SK-N-SH (cell line): Measurements from ENCODE around the gene BCAR3. TPM values are rescaled to one million over a fixed set of nuclear protein-coding genes. Genes with fewer than 3 reads are reported as not detected.

Experiments
- CTCF ChIA-PET: fragments of 300-600, 350-600 bp; formaldehyde crosslinking; extraction: SDS; loops from one replicate; lab custom pipeline; 2021; lab: Yijun Ruan, JAX
- POLR2A ChIA-PET: fragments of 350-600 bp; sonication (Branson Sonifier 250); formaldehyde crosslinking; extraction: SDS; loops from one replicate; lab custom pipeline; 2020; ENCODE audit warnings: antibody characterized with exemption, inconsistent platforms; lab: Yijun Ruan, JAX
- DNase-seq: peaks from one replicate; pipeline ENCODE4 v3.0.0; 2012
- H2AFZ ChIP-seq: fragments of 200-600 bp; sonication (generic); 2 replicates; pipeline ENCODE4 v1.8.1; 2016; ENCODE audit warnings: antibody characterized with exemption, mild to moderate bottlenecking, low read depth
- H3F3A ChIP-seq: fragments of 200-600 bp; sonication (generic); replicated peaks from 2 replicates; pipeline ENCODE3; 2016; ENCODE audit warnings: antibody characterized with exemption, mild to moderate bottlenecking; ENCODE audit not compliant: insufficient read depth
- H3K27ac ChIP-seq, 2 experiments: fragments of 200-500 bp in 1 of 2; fragments of 200-600 bp in 1 of 2; sonication (Bioruptor generic) in 1 of 2; sonication (generic), shearing (Covaris generic) in 1 of 2; 2 replicates each; pipeline versions ENCODE4 v1.5.1 to v1.6.1; 2014 to 2016; ENCODE audit warnings: low read depth in 2 of 2, inconsistent platforms in 1 of 2, low read length in 1 of 2, mild to moderate bottlenecking in 1 of 2, mixed read lengths in 1 of 2
- H3K27me3 ChIP-seq: fragments of 200-600 bp; sonication (generic), shearing (Covaris generic); 2 replicates; pipeline ENCODE4 v1.6.1; 2016; ENCODE audit warnings: mixed run types; ENCODE audit not compliant: insufficient read depth
- H3K36me3 ChIP-seq, 2 experiments: fragments of 200-500 bp in 1 of 2; fragments of 200-600 bp in 1 of 2; sonication (Bioruptor generic) in 1 of 2; sonication (generic) in 1 of 2; replicated peaks in 1 of 2; 2 replicates each; pipeline versions ENCODE3 to v1.5.1; 2014 to 2016; ENCODE audit warnings: low read length in 1 of 2, mild to moderate bottlenecking in 1 of 2; ENCODE audit not compliant: insufficient read depth in 2 of 2, control insufficient read depth in 1 of 2
- H3K4me1 ChIP-seq, 2 experiments: fragments of 200-500 bp in 1 of 2; fragments of 200-600 bp in 1 of 2; sonication (Bioruptor generic) in 1 of 2; sonication (generic), shearing (Covaris generic) in 1 of 2; 2 replicates each; pipeline versions ENCODE4 v1.5.1 to v1.6.1; 2014 to 2016; ENCODE audit warnings: low read depth in 1 of 2, low read length in 1 of 2, mixed run types in 1 of 2; ENCODE audit not compliant: insufficient read depth in 2 of 2, control insufficient read depth in 1 of 2
- H3K4me2 ChIP-seq: fragments of 200-600 bp; sonication (generic), shearing (Covaris generic); 2 replicates; pipeline ENCODE4 v1.6.1; 2017; ENCODE audit warnings: mixed run types
- H3K4me3 ChIP-seq, 2 experiments: fragments of 200-500 bp in 1 of 2; fragments of 200-600 bp in 1 of 2; sonication (Bioruptor generic) in 1 of 2; sonication (generic), shearing (Covaris generic) in 1 of 2; 2 replicates each; pipeline versions ENCODE4 v1.5.1 to v1.8.1; 2014 to 2016; ENCODE audit warnings: low read depth in 2 of 2, inconsistent platforms in 1 of 2, low read length in 1 of 2, mild to moderate bottlenecking in 1 of 2, mixed read lengths in 1 of 2, moderate library complexity in 1 of 2
- H3K79me2 ChIP-seq: fragments of 200-600 bp; sonication (generic); 2 replicates; pipeline ENCODE4 v1.8.1; 2017; ENCODE audit warnings: mild to moderate bottlenecking; ENCODE audit not compliant: insufficient read depth
- H3K9ac ChIP-seq: fragments of 200-600 bp; sonication (generic); 2 replicates; pipeline ENCODE4 v1.6.1; 2017; ENCODE audit warnings: mixed run types
- H3K9me2 ChIP-seq: fragments of 200-600 bp; sonication (generic); 2 replicates; pipeline ENCODE4 v1.6.1; 2017; ENCODE audit warnings: mixed run types
- H3K9me3 ChIP-seq: fragments of 200-600 bp; sonication (generic); 2 replicates; pipeline ENCODE4 v1.6.1; 2017; ENCODE audit warnings: mixed run types, mild to moderate bottlenecking, moderate library complexity
- H4K20me1 ChIP-seq: fragments of 200-600 bp; sonication (generic); 2 replicates; pipeline ENCODE4 v1.6.1; 2017; ENCODE audit warnings: mild to moderate bottlenecking, mixed run types; ENCODE audit not compliant: insufficient read depth
- ELF1 ChIP-seq: IDR thresholded peaks from 2 replicates; pipeline ENCODE4 v1.4.0; 2012
- EP300 ChIP-seq, 2 experiments: IDR thresholded peaks; 2 replicates each; pipeline versions ENCODE4 v1.4.0 to v1.6.1; 2012; ENCODE audit warnings: borderline replicate concordance in 1 of 2, low read depth in 1 of 2, low read length in 1 of 2
- EZH2phosphoT487 ChIP-seq: fragments of 200-600 bp; sonication (generic); IDR thresholded peaks from 2 replicates; pipeline ENCODE4 v1.6.1; 2017; ENCODE audit warnings: low read depth, mixed run types, mild to moderate bottlenecking, antibody characterized with exemption, moderate library complexity, borderline replicate concordance
- FOXJ3 ChIP-seq: sonication (generic); formaldehyde crosslinking; IDR thresholded peaks from 2 replicates; pipeline ENCODE4 v1.5.1; 2020; ENCODE audit warnings: mild to moderate bottlenecking, missing genetic modification reagents
- MXI1 ChIP-seq: IDR thresholded peaks from 2 replicates; pipeline ENCODE4 v1.6.1; 2012; ENCODE audit warnings: mild to moderate bottlenecking, low read depth, low read length, improper control_type of control experiment
- RFX5 ChIP-seq: IDR thresholded peaks from 2 replicates; pipeline ENCODE4 v1.6.1; 2012; ENCODE audit warnings: mild to moderate bottlenecking, improper control_type of control experiment, low read length
- TCF12 ChIP-seq: IDR thresholded peaks from 2 replicates; pipeline ENCODE4 v1.4.0; 2012
- WGBS: methylation state at CpG from one replicate; pipeline ENCODE4 v1.1.6; 2017; ENCODE audit warnings: low lambda C conversion rate; 5-methylcytosine and 5-hydroxymethylcytosine counted together
- polyA plus RNA-seq, 3 experiments: library from polyadenylated mRNA; depleted of rRNA; stranded (reverse); fragments of >200 nt; gene quantifications; 2 replicates each; pipeline ENCODE4 v1.2.3, GENCODE V29; 2012
- TF ChIP-seq, protein P1 (sequence below): IDR thresholded peaks from 2 replicates; pipeline ENCODE4; 2012
- TF ChIP-seq, protein P2 (sequence below): IDR thresholded peaks from 2 replicates; pipeline ENCODE4 v1.6.1; 2012; ENCODE audit warnings: mild to moderate bottlenecking, low read depth, low read length, moderate library complexity

The BCAR3 gene
- polyA plus RNA-seq, 1 of the 3 experiments (the other 2 are of a cell fraction): 58.4 TPM

- WGBS: 100% methylated on average over 1 of the region's 1 CpG
- Histone ChIP-seq H3K4me1 (peaks cover 25 to 76% of the 10 kb centered on the region in 2 experiments), H3F3A (peaks cover 12% of the 10 kb centered on the region), H3K4me3 (no peak overlapping the region), H2AFZ (no peak overlapping the region), H3K9me3 (no peaks in the 10 kb centered on the region), H3K9ac (no peak overlapping the region), H3K79me2 (peaks cover 100% of the 10 kb centered on the region), H3K4me2 (no peak overlapping the region), H4K20me1 (peaks cover 97% of the 10 kb centered on the region), H3K27me3 (no peaks in the 10 kb centered on the region), H3K27ac (peak overlapping the region in 1 of 2 experiments; percentile 66; a peak in 2 of 4 replicates), H3K9me2 (no peaks in the 10 kb centered on the region), H3K36me3 (peaks cover 20 to 23% of the 10 kb centered on the region in 2 experiments)
- CTCF ChIA-PET: interaction anchor here (0.8 to 1.0 kb wide), 2 partner anchors 19 to 31 kb away, joined by 3 read pairs; no protein-coding TSS in a partner anchor
- POLR2A ChIA-PET: no interaction called here
- no peak for DNase-seq
- TF ChIP-seq, protein P1, sequence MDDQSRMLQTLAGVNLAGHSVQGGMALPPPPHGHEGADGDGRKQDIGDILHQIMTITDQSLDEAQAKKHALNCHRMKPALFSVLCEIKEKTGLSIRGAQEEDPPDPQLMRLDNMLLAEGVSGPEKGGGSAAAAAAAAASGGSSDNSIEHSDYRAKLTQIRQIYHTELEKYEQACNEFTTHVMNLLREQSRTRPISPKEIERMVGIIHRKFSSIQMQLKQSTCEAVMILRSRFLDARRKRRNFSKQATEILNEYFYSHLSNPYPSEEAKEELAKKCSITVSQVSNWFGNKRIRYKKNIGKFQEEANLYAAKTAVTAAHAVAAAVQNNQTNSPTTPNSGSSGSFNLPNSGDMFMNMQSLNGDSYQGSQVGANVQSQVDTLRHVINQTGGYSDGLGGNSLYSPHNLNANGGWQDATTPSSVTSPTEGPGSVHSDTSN: no peak
- TF ChIP-seq RFX5 (no peak), MXI1 (no peak), TCF12 (no peak)
Observed at GRCh38 chr1:93594603-93594880, 87.1 kb downstream of the BCAR3 start.

GRCh38 chr1:93593854-93594602, 87.6 kb downstream of the BCAR3 start:
- Histone ChIP-seq H3K4me1 (peaks cover 26 to 71% of the 10 kb centered on the region in 2 experiments), H3K9ac (no peak overlapping the region), H2AFZ (no peak overlapping the region), H3F3A (peaks cover 16% of the 10 kb centered on the region), H3K4me2 (no peak overlapping the region), H3K4me3 (no peak overlapping the region), H3K9me2 (no peaks in the 10 kb centered on the region), H3K27me3 (no peaks in the 10 kb centered on the region), H4K20me1 (peaks cover 97% of the 10 kb centered on the region), H3K36me3 (peaks cover 25 to 28% of the 10 kb centered on the region in 2 experiments), H3K27ac (peak overlapping the region in 1 of 2 experiments; percentile 66; a peak in 2 of 4 replicates), H3K79me2 (peaks cover 100% of the 10 kb centered on the region), H3K9me3 (no peaks in the 10 kb centered on the region)
- ChIA-PET CTCF (interaction anchor here (0.6 to 1.3 kb wide), 4 partner anchors 16 to 290 kb away, joined by 3 to 5 read pairs (median 3); no protein-coding TSS in a partner anchor), POLR2A (no interaction called here)
- no peak for DNase-seq
- no peak for TF ChIP-seq FOXJ3
- no peak for TF ChIP-seq EZH2phosphoT487
- TF ChIP-seq TCF12: no peak
- TF ChIP-seq EP300 (IDR thresholded peaks at IDR 0.05; ENCODE audit: borderline replicate concordance in 1 of 2, low read depth in 1 of 2, low read length in 1 of 2): no peak
- TF ChIP-seq, protein P2, sequence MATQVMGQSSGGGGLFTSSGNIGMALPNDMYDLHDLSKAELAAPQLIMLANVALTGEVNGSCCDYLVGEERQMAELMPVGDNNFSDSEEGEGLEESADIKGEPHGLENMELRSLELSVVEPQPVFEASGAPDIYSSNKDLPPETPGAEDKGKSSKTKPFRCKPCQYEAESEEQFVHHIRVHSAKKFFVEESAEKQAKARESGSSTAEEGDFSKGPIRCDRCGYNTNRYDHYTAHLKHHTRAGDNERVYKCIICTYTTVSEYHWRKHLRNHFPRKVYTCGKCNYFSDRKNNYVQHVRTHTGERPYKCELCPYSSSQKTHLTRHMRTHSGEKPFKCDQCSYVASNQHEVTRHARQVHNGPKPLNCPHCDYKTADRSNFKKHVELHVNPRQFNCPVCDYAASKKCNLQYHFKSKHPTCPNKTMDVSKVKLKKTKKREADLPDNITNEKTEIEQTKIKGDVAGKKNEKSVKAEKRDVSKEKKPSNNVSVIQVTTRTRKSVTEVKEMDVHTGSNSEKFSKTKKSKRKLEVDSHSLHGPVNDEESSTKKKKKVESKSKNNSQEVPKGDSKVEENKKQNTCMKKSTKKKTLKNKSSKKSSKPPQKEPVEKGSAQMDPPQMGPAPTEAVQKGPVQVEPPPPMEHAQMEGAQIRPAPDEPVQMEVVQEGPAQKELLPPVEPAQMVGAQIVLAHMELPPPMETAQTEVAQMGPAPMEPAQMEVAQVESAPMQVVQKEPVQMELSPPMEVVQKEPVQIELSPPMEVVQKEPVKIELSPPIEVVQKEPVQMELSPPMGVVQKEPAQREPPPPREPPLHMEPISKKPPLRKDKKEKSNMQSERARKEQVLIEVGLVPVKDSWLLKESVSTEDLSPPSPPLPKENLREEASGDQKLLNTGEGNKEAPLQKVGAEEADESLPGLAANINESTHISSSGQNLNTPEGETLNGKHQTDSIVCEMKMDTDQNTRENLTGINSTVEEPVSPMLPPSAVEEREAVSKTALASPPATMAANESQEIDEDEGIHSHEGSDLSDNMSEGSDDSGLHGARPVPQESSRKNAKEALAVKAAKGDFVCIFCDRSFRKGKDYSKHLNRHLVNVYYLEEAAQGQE: no peak
- TF ChIP-seq ELF1: no peak
- 97% methylated on average over 13 of the region's 13 CpGs for WGBS
